Measurements from ENCODE around the gene KCTD17. TPM values are rescaled to one million over a fixed set of nuclear protein-coding genes. Genes with fewer than 3 reads are reported as not detected.
A peak's percentile ranks its signal among the peaks of the same experiment; 100 is the strongest.

Gene KCTD17
- total RNA-seq, 2 experiments from 2014 or later = 17.3 to 17.9 TPM

DNA sequence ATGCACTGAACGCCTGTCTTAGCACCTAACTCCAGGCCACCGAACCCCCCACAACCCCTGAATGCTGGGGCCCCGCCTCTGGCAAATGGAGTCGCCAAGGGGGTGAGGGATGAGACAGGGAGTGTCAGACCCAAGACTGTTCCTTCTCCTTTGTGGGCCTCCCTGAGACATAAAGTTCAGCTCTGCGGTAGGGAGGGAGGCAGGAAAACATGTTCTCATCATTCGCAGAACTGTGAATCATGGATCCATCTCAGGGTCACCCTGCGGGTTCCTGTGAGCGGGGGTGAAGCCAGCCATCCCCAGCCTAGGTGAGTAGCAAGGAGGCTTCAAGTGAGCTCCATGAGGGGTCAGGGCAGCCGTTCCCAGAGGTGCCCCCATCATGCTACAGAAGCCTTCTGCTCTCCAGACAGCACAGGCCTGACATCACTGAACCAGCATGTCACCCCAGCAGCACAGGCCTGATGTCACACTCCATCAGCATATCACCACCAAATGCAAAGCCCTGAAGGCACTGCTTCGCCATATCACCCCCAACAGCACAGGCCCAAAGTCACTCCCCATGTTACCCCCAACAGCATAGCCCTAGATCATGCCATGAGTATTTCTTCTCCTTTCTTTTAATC is 30.8 kb downstream of the KCTD17 start:
- Histone ChIP-seq H3K4me3 (ENCODE audit: low read length) (no peak overlapping the region), H3K27me3 (ENCODE audit: control insufficient read depth in 1 of 2, insufficient read depth in 2 of 2, low read length in 2 of 2) (peaks cover 0 to 2% of the 10 kb centered on the region in 2 experiments), H3K36me3 (ENCODE audit: insufficient read depth, low read length) (no peaks in the 10 kb centered on the region), H3K27ac (ENCODE audit: low read depth in 1 of 2, low read length in 2 of 2) (no peak overlapping the region), H3K4me1 (ENCODE audit: insufficient read depth, low read length) (peaks cover 47% of the 10 kb centered on the region), H3K9me3 (ENCODE audit: control insufficient read depth in 1 of 2, insufficient read depth in 1 of 2, low read length in 2 of 2) (no peaks in the 10 kb centered on the region)
- ATAC-seq (ENCODE audit: poor library complexity) (no peak), DNase-seq (peak in 1 of 14 experiments; percentile 13)
- Mint-ChIP-seq H3K4me1 (ENCODE audit: low read depth) (peaks cover 34% of the 10 kb centered on the region), H3K27ac (peak overlapping the region; percentile 78), H3K9me3 (no peaks in the 10 kb centered on the region), H3K27me3 (no peaks in the 10 kb centered on the region), H3K36me3 (ENCODE audit: low read depth) (no peaks in the 10 kb centered on the region), H3K4me3 (no peak overlapping the region)
- POLR2A ChIA-PET = no interaction called here
- TF ChIP-seq, protein P1, sequence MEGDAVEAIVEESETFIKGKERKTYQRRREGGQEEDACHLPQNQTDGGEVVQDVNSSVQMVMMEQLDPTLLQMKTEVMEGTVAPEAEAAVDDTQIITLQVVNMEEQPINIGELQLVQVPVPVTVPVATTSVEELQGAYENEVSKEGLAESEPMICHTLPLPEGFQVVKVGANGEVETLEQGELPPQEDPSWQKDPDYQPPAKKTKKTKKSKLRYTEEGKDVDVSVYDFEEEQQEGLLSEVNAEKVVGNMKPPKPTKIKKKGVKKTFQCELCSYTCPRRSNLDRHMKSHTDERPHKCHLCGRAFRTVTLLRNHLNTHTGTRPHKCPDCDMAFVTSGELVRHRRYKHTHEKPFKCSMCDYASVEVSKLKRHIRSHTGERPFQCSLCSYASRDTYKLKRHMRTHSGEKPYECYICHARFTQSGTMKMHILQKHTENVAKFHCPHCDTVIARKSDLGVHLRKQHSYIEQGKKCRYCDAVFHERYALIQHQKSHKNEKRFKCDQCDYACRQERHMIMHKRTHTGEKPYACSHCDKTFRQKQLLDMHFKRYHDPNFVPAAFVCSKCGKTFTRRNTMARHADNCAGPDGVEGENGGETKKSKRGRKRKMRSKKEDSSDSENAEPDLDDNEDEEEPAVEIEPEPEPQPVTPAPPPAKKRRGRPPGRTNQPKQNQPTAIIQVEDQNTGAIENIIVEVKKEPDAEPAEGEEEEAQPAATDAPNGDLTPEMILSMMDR (IDR thresholded peaks at IDR 0.05) = no peak
- CTCF ChIA-PET = no interaction called here
- intact Hi-C loops (cut with DNase I, micrococcal nuclease) = no loop called here

DNA sequence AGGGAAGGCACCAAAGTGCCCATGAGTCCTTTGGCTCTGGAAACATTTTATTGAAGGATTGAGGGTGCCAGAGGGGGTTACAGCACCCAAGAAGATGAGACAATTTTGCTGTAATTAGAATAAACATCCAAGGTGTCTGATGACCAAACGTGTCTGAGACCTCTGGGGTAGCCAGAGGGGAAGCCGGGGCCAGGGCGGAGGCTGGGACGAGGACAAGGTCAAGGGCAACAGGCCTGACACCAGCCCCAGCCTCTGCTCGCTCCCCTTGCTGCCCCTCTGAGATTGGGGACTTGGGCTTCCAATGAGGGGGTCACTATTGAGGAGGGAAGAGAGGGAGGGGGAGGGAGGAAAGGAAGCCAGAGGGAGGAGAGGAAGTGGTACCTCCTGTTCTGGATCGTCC is 32.4 kb downstream of the KCTD17 start:
- DNase-seq = no peak
- Histone ChIP-seq H3K9me3 (ENCODE audit: control insufficient read depth in 1 of 2, insufficient read depth in 1 of 2, low read length in 2 of 2) (no peaks in the 10 kb centered on the region), H3K4me3 (ENCODE audit: low read length) (no peak overlapping the region), H3K4me1 (ENCODE audit: insufficient read depth, low read length) (peaks cover 40% of the 10 kb centered on the region), H3K27ac (ENCODE audit: low read depth in 1 of 2, low read length in 2 of 2) (no peak overlapping the region), H3K27me3 (ENCODE audit: control insufficient read depth in 1 of 2, insufficient read depth in 2 of 2, low read length in 2 of 2) (peaks cover 0 to 2% of the 10 kb centered on the region in 2 experiments), H3K36me3 (ENCODE audit: insufficient read depth, low read length) (no peaks in the 10 kb centered on the region)
- POLR2A ChIA-PET = no interaction called here
- H3K27ac Mint-ChIP-seq = no peak overlapping the region
- no peaks in the 10 kb centered on the region for H3K9me3 Mint-ChIP-seq
- intact Hi-C loops (cut with DNase I, micrococcal nuclease) = no loop called here
- TF ChIP-seq, protein P1 (IDR thresholded peaks at IDR 0.05) = no peak
- ATAC-seq (ENCODE audit: poor library complexity) = no peak
- CTCF ChIA-PET = no interaction called here
- H3K27me3 Mint-ChIP-seq = no peaks in the 10 kb centered on the region
- peaks cover 21% of the 10 kb centered on the region for H3K4me1 Mint-ChIP-seq (ENCODE audit: low read depth)
- H3K36me3 Mint-ChIP-seq (ENCODE audit: low read depth) = no peaks in the 10 kb centered on the region
- no peak overlapping the region for H3K4me3 Mint-ChIP-seq

DNA sequence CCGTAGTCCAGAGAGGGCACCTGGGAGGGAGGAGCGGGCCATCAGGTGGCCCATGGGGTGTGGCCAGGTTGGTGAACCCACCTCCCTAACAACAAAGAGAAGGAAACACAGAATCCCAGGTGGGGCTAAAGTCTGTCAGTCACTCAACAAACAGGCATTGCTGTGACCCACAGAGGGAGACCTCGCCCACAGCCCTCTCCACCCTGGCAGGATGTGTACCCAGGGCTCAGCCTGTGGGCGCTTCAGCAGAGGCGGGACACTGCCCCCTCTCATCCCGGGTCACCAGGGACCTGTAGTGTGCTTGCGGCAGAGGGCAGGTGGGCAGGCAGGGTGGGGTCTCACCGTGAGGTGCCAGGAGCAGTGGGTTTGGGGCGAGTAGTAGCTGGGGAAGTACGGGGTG is 32.8 kb downstream of the KCTD17 start:
- ATAC-seq (ENCODE audit: poor library complexity) (no peak), DNase-seq (no peak)
- ChIA-PET POLR2A (no interaction called here), CTCF (no interaction called here)
- Histone ChIP-seq H3K27ac (ENCODE audit: low read depth in 1 of 2, low read length in 2 of 2) (no peak overlapping the region), H3K4me1 (ENCODE audit: insufficient read depth, low read length) (peaks cover 35% of the 10 kb centered on the region), H3K4me3 (ENCODE audit: low read length) (no peak overlapping the region), H3K36me3 (ENCODE audit: insufficient read depth, low read length) (no peaks in the 10 kb centered on the region), H3K27me3 (ENCODE audit: control insufficient read depth in 1 of 2, insufficient read depth in 2 of 2, low read length in 2 of 2) (peaks cover 0 to 2% of the 10 kb centered on the region in 2 experiments), H3K9me3 (ENCODE audit: control insufficient read depth in 1 of 2, insufficient read depth in 1 of 2, low read length in 2 of 2) (no peaks in the 10 kb centered on the region)
- Mint-ChIP-seq H3K36me3 (ENCODE audit: low read depth) (no peaks in the 10 kb centered on the region), H3K4me3 (no peak overlapping the region), H3K9me3 (no peaks in the 10 kb centered on the region), H3K4me1 (ENCODE audit: low read depth) (peaks cover 17% of the 10 kb centered on the region), H3K27ac (no peak overlapping the region), H3K27me3 (no peaks in the 10 kb centered on the region)
- TF ChIP-seq, protein P1 (IDR thresholded peaks at IDR 0.05) = no peak
- intact Hi-C loops (cut with DNase I, micrococcal nuclease) = no loop called here
